Fibroblast of skin of right biceps (primary cell): Measurements from ENCODE around the gene TYK2.

Experiments
- DNase-seq: peaks from one replicate; pipeline ENCODE4 v3.0.0-alpha.2; 2013

Gene TYK2

DNA sequence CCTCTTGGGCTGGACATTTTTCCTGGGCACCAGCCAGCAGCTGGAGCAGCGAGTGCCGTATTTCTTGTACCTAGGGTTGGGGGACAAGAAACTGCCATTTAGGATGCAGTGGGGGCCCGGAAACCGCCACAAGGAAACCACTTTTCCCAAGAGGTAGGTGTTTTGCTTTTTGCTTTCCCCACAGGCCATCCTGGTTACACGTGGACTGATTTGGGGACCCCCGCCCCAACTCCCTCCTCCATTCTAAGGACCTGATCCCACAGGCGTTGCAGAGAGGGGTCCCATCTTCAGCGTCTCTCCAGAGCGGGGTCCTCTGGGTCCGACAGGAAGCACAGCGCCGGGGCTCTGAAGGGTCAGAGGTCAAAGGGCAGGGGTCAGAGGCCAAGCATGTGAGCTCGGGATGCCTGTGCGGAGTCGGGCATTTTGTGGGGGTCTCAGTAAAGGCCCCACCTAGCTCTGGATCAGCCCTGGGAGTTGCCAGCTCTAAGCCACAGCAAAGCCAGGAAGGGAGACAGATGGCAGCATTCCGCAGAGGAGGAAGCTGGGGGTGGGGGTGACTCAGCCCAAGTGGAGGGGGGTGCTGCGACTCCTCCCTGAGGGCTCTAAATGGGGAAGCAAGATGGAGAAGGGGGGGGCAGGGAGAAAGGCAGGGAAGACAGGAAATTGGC, 75.1 kb downstream of the TYK2 start:
- peak; percentile 82 for DNase-seq
